Kidney (tissue), 14 donors: Measurements from ENCODE around the gene CEP170. TPM values are rescaled to one million over a fixed set of nuclear protein-coding genes. Genes with fewer than 3 reads are reported as not detected.

Source experiments
- DNase-seq, 5 donors: peaks; one replicate each; pipeline ENCODE4 v3.0.0-alpha.2; 2013 to 2020
- FAIRE-seq: peaks from 2 replicates; lab custom pipeline; 2012; peaks lifted over from hg19 to GRCh38; lab: Jason Lieb, UNC
- H3K27ac ChIP-seq, 2 donors: one replicate each; pipeline ENCODE4 v1.7.0; 2013; ENCODE audit warnings: low read depth in 2 of 2, low read length in 2 of 2, inconsistent platforms in 1 of 2
- H3K27me3 ChIP-seq: one replicate; pipeline ENCODE4 v1.7.1; 2013; ENCODE audit warnings: low read length, inconsistent platforms; ENCODE audit not compliant: control insufficient read depth, insufficient read depth
- H3K36me3 ChIP-seq, 3 donors: one replicate each; pipeline versions ENCODE4 v1.7.0 to v1.7.1; 2013; ENCODE audit warnings: low read length in 3 of 3, control low read depth in 1 of 3, inconsistent platforms in 1 of 3; ENCODE audit not compliant: insufficient read depth in 3 of 3, control insufficient read depth in 2 of 3
- H3K4me1 ChIP-seq, 3 donors: one replicate each; pipeline versions ENCODE4 v1.7.0 to v1.7.1; 2013; ENCODE audit warnings: low read length in 3 of 3, inconsistent platforms in 1 of 3, low read depth in 1 of 3; ENCODE audit not compliant: control insufficient read depth in 2 of 3, insufficient read depth in 2 of 3
- H3K4me3 ChIP-seq, 3 donors: one replicate each; pipeline versions ENCODE4 v1.7.0 to v1.8.1; 2013; ENCODE audit warnings: low read length in 3 of 3, control low read depth in 1 of 3, inconsistent platforms in 1 of 3
- H3K9ac ChIP-seq, 3 donors: one replicate each; pipeline versions ENCODE4 v1.7.0 to v1.7.1; 2013; ENCODE audit warnings: low read length in 3 of 3, control low read depth in 1 of 3, inconsistent platforms in 1 of 3
- H3K9me3 ChIP-seq, 3 donors: one replicate each; pipeline versions ENCODE4 v1.7.0 to v1.7.1; 2013; ENCODE audit warnings: low read length in 3 of 3, control low read depth in 1 of 3, inconsistent platforms in 1 of 3; ENCODE audit not compliant: control insufficient read depth in 2 of 3, insufficient read depth in 1 of 3
- CTCF ChIP-seq: IDR thresholded peaks from 3 replicates; pipeline ENCODE4 v1.5.1; 2012; ENCODE audit warnings: mild to moderate bottlenecking, moderate library complexity, borderline replicate concordance; ENCODE audit not compliant: insufficient read depth; ENCODE audit errors: extremely low read depth
- intact Hi-C: fragments of 100-400 bp; cut with DNase I; formaldehyde crosslinking; loops from one replicate; pipeline ENCODE4 v1.11.1; 2022
- polyA plus RNA-seq: library from polyadenylated mRNA; stranded (reverse); fragments of 350-450 nt; fragmentation: Illumina TruSeq; extraction: RNeasy Lipid Tissue Mini Kit (QIAGEN cat#74804); gene quantifications from one replicate; pipeline ENCODE4 v1.2.3, GENCODE V29; 2014; ENCODE audit warnings: low read depth, low replicate concordance; ENCODE audit not compliant: insufficient read depth
- total RNA-seq: library from RNA; stranded (reverse); fragmentation: NEBNext Ultra II Directional; extraction: Animal tissue kit (Norgen Biotek cat#: 25700); gene quantifications from one replicate; pipeline ENCODE4 v1.2.1, GENCODE V29; 2021
- donor health status: control.
- donor health status: control.
- donor health status: control.
- donor health status: control.
- donor health status: control.
- donor health status: DM: yes; HTN: yes; CAD: no.
- donor health status: Normal renal cell carcinoma (clear cell type).

Gene CEP170
- total and polyA plus RNA-seq, 2 donors from 2014 or later, result 6.8 to 43.2 TPM

DNA sequence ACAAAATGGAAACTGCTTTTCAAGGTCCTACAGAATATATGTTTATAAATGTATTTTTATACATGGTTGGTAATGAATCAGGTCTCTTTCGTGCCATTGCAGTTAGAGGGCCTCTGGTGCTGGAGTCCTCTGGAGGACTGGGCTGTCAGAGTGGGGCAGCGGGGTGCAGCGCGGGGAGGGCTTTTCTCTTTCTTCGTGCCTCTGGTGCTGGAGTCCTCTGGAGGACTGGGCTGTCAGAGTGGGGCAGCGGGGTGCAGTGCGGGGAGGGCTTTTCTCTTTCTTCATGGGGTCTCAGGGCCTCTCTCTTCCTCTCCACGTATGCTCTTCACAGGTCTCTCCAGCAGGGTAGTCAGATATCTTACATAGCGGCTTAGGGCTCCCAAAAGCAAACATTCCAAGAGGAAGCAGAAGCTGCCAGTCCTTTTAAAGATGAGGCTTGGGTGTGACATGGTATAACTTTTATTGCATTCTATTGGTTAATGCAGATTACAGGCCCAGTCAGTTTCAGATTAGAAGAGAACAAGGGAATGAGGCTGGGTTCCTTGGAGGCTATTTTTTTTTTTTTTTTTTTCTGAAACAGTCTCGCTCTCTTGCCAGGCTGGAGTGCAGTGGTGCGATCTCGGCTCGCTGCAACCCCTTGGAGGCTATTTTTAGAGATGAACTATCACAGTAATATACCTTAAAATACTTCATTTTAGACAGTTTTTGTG is 13.8 kb upstream of the CEP170 start:
- H3K27ac ChIP-seq, result no peak overlapping the region
- intact Hi-C loops, result no loop called here
- no peaks in the 10 kb centered on the region for H3K9me3 ChIP-seq
- no peak for TF ChIP-seq CTCF
- peaks cover 0 to 5% (median 0%) of the 10 kb centered on the region in 3 donors for H3K36me3 ChIP-seq
- no peak overlapping the region for H3K9ac ChIP-seq
- H3K4me3 ChIP-seq, result no peak overlapping the region
- H3K4me1 ChIP-seq, result peaks cover 0 to 9% (median 6%) of the 10 kb centered on the region in 3 donors
- DNase-seq, result no peak
- H3K27me3 ChIP-seq, result no peaks in the 10 kb centered on the region
- FAIRE-seq, result no peak

DNA sequence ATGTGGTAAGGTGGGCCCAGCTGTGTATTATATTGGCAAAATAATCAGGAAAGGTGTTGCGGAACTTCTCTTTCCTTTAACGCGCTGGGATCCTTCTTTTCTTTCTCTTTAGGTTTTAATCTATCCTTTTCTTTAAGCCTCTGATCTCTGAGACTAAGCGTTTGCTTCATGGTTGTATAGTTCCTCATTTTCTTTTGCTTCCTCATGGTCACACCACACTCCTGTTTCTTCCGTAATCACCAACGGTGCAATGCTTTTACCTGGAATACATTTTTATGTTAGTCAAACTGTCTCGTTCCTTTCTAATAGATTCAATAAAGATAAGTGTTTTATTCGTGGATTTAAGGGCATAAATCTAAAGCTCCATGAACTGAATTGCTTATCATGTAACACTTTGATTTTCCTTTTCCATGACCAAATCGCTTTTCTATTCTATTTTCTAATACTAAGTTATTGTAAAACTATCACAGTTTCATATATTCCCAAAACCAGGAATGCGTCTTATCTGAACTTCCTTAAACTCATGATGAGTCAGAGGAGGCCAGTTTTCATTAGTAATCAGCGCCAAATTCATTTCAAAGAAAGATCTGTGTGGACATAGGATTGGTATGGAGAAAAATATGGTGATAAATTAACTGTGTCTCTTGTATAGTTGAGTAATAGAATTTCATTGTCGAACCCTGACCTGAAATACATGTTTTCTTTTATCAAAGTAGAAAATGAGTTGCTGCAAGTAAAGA is 13.0 kb upstream of the CEP170 start:
- Histone ChIP-seq H3K27ac (no peak overlapping the region), H3K27me3 (no peaks in the 10 kb centered on the region), H3K9ac (no peak overlapping the region), H3K4me3 (no peak overlapping the region), H3K9me3 (no peaks in the 10 kb centered on the region), H3K36me3 (no peaks in the 10 kb centered on the region), H3K4me1 (peaks cover 0 to 9% (median 6%) of the 10 kb centered on the region in 3 donors)
- intact Hi-C loops, result no loop called here
- FAIRE-seq (peak; percentile 47), DNase-seq (no peak)
- no peak for TF ChIP-seq CTCF

- H3K9me3 ChIP-seq, result no peaks in the 10 kb centered on the region
- no peaks in the 10 kb centered on the region for H3K36me3 ChIP-seq
- no peak for TF ChIP-seq CTCF
- DNase-seq (no peak), FAIRE-seq (no peak)
- no peak overlapping the region for H3K27ac ChIP-seq
- peaks cover 0 to 9% (median 6%) of the 10 kb centered on the region in 3 donors for H3K4me1 ChIP-seq
- intact Hi-C loops, result no loop called here
- no peaks in the 10 kb centered on the region for H3K27me3 ChIP-seq
- H3K4me3 ChIP-seq, result no peak overlapping the region
- H3K9ac ChIP-seq, result no peak overlapping the region
These were observed 12.4 kb upstream of the CEP170 start for GRCh38 chr1:243267471-243267880.
